GM12891 (cell line): ENCODE measurements around the gene TBX1.

Experiments used
- POLR2A ChIP-seq: IDR thresholded peaks from 2 replicates; pipeline ENCODE4 v1.6.1; 2011; ENCODE audit warnings: low read depth, low read length, control low read depth
- TAF1 ChIP-seq: IDR thresholded peaks from 2 replicates; pipeline ENCODE4 v1.6.1; 2011; ENCODE audit warnings: low read depth, low read length, control low read depth

DNA sequence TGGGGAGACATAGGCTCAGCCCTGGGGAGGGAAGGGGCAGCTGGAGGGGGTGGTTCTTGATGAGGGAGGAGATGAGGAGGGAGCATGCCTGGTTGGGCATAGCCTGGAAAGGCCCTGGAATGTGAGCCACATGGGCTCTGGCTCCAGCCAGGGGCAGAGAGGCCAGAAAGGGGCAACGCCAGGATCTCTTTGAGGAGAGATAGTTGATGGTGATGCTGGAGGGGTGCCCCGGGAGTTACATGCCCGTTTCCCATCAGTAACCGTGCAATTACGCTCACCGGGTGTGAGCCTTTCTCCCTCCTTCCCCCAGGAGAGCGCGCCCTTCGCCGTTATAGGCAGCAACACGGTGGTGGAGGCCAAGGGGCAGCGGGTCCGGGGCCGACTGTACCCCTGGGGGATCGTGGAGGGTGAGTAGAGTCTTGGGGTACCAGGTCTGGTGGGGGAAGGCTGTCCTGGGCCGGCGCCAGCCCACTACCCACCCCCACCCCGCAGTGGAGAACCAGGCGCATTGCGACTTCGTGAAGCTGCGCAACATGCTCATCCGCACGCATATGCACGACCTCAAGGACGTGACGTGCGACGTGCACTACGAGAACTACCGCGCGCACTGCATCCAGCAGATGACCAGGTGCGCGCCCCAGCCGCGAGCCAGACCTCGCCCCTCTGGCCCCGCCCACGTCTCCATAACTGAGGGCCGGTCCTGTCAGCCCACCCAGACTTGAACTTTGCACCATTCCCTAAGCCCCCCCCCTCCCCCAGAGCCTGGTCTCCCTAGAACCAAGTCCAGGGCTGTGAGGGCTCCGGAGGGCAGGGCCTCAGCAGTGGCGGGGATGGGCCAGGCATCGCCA, 39.0 kb upstream of the TBX1 start:
- no peak for TF ChIP-seq TAF1
- no peak for TF ChIP-seq POLR2A
